ENCODE measurements around the gene LRRC72. TPM values are rescaled to one million over a fixed set of nuclear protein-coding genes. Genes with fewer than 3 reads are reported as not detected.

The LRRC72 gene
- total and polyA plus RNA-seq, 9 of the 15 experiments (the other 6 are each of a cell fraction or from before 2014, with no cell fraction given) = 0.10 TPM; not detected in 8

GRCh38 chr7:16564909-16565426 is 38.3 kb downstream of the LRRC72 start (continued):
- TF ChIP-seq SNAPC5 (CRISPR knock-in tag; IDR thresholded peaks at IDR 0.05) (no peak), FOXA3 (CRISPR knock-in tag; conservative IDR thresholded peaks at IDR 0.05 in 1 of 2, IDR thresholded peaks at IDR 0.05 in 1 of 2) (no peak), ZNF23 (CRISPR knock-in tag; IDR thresholded peaks at IDR 0.05) (no peak), HNRNPLL (IDR thresholded peaks at IDR 0.05; ENCODE audit: low read depth, low read length, poor library complexity, severe bottlenecking) (no peak), MBD2 (IDR thresholded peaks at IDR 0.05; ENCODE audit: borderline replicate concordance, low read depth) (no peak), ELK3 (CRISPR knock-in tag; IDR thresholded peaks at IDR 0.05) (no peak), DEAF1 (CRISPR knock-in tag; IDR thresholded peaks at IDR 0.05) (peak; percentile 78), HMG20A (CRISPR knock-in tag; conservative IDR thresholded peaks at IDR 0.05) (no peak), RBM17 (IDR thresholded peaks at IDR 0.05; ENCODE audit: borderline replicate concordance, low read depth, low read length) (no peak), REST (IDR thresholded peaks at IDR 0.05; ENCODE audit: borderline replicate concordance) (peak; percentile 88), REST (CRISPR knock-in tag; IDR thresholded peaks at IDR 0.05; ENCODE audit: low read depth) (no peak), SOX6 (IDR thresholded peaks at IDR 0.05) (0 out of 2 replicates have a peak, but pooled peaks have one; percentile 22), MTA2 (IDR thresholded peaks at IDR 0.05; ENCODE audit: low read depth) (no peak), ZNF76 (CRISPR knock-in tag; IDR thresholded peaks at IDR 0.05; ENCODE audit: borderline replicate concordance) (no peak), ZFX (CRISPR knock-in tag; IDR thresholded peaks at IDR 0.05) (no peak), CAMTA2 (CRISPR knock-in tag; conservative IDR thresholded peaks at IDR 0.05) (no peak), CTBP1 (IDR thresholded peaks at IDR 0.05; ENCODE audit: borderline replicate concordance) (peak; percentile 70), ESRRA (IDR thresholded peaks at IDR 0.05; ENCODE audit: borderline replicate concordance, low read depth) (no peak), ZEB2 (IDR thresholded peaks at IDR 0.05) (peak; percentile 92)
